GM21737 (cell line): ENCODE data around the gene IAH1.

Source experiments
- ATAC-seq: cut with Tn5 transposase; IDR thresholded peaks from one replicate; pipeline ENCODE4 v1.9.1; 2021; ENCODE audit warnings: mild to moderate bottlenecking, moderate library complexity; ENCODE audit not compliant: unreplicated experiment

The IAH1 gene

GRCh38 chr2:9474361-9475057, at the start of gene IAH1:
Gene IAH1 (plus strand): TSS chr2:9474551. CDS start chr2:9474567, 16 bp downstream.
- ATAC-seq = peak; percentile 63

GRCh38 chr2:9428965-9429577, 45.3 kb upstream of the IAH1 start:
- no peak for ATAC-seq

- ATAC-seq = no peak
Observed at GRCh38 chr2:9430316-9431293, 43.7 kb upstream of the IAH1 start.

- ATAC-seq = no peak
Observed at GRCh38 chr2:9434489-9434888, 39.9 kb upstream of the IAH1 start.

- no peak for ATAC-seq
Observed at GRCh38 chr2:9439536-9439935, 34.8 kb upstream of the IAH1 start.

GRCh38 chr2:9440058-9440727, 34.2 kb upstream of the IAH1 start:
- no peak for ATAC-seq

- no peak for ATAC-seq
Observed at GRCh38 chr2:9441556-9441955, 32.8 kb upstream of the IAH1 start.

GRCh38 chr2:9443526-9443925, 30.8 kb upstream of the IAH1 start:
- no peak for ATAC-seq

GRCh38 chr2:9445089-9445488, 29.3 kb upstream of the IAH1 start:
- no peak for ATAC-seq

- ATAC-seq = no peak
Observed at GRCh38 chr2:9451231-9451630, 23.1 kb upstream of the IAH1 start.

GRCh38 chr2:9460441-9461017, 13.8 kb upstream of the IAH1 start:
- no peak for ATAC-seq

- ATAC-seq = no peak
Observed at GRCh38 chr2:9461079-9461478, 13.3 kb upstream of the IAH1 start.

GRCh38 chr2:9462313-9462712, 12.0 kb upstream of the IAH1 start:
- no peak for ATAC-seq

GRCh38 chr2:9462886-9463697, 11.3 kb upstream of the IAH1 start:
- ATAC-seq = no peak

- no peak for ATAC-seq
Observed at GRCh38 chr2:9463698-9464034, 10.7 kb upstream of the IAH1 start.

GRCh38 chr2:9465170-9465569, 9.2 kb upstream of the IAH1 start:
- ATAC-seq = no peak

- ATAC-seq = no peak
Observed at GRCh38 chr2:9466147-9466683, 8.1 kb upstream of the IAH1 start.

GRCh38 chr2:9467687-9468086, 6.7 kb upstream of the IAH1 start:
- no peak for ATAC-seq

- no peak for ATAC-seq
Observed at GRCh38 chr2:9471206-9471605, 3.1 kb upstream of the IAH1 start.

GRCh38 chr2:9472511-9472910, 1.8 kb upstream of the IAH1 start:
- no peak for ATAC-seq
